Esophagus muscularis mucosa (tissue), 3 donors: ENCODE results near the gene SPSB1.

Experiments
- CTCF ChIP-seq, 3 experiments: fragments of 200-600 bp in 2 of 3; fragments of 450-650 bp in 1 of 3; sonication (generic) in 2 of 3; IDR thresholded peaks; one replicate each; pipeline ENCODE4 v1.5.1; 2017 to 2019; ENCODE audit warnings: antibody characterized with exemption in 3 of 3, mild to moderate bottlenecking in 2 of 3, moderate library complexity in 1 of 3
- POLR2A ChIP-seq: fragments of 450-650 bp; IDR thresholded peaks from one replicate; pipeline ENCODE4 v1.6.1; 2017; ENCODE audit warnings: antibody characterized with exemption, moderate library complexity, mild to moderate bottlenecking, low read depth

GRCh38 chr1:9356021-9356420 lies 63.3 kb downstream of the SPSB1 start:
- TF ChIP-seq POLR2A (no peak), CTCF (IDR thresholded peaks at IDR 0.05) (no peak)
